ENCODE measurements around the gene ANKRD12. TPM values are rescaled to one million over a fixed set of nuclear protein-coding genes. Genes with fewer than 3 reads are reported as not detected.
A peak's percentile ranks its signal among the peaks of the same experiment; 100 is the strongest.

Gene ANKRD12
- total RNA-seq, 1 experiment from 2014 or later = 43.4 TPM

GRCh38 chr18:9105420-9105819 is 31.2 kb upstream of the ANKRD12 start:
- Mint-ChIP-seq H3K4me3 (peak overlapping the region; percentile 90), H3K4me1 (peaks cover 74% of the 10 kb centered on the region), H3K27ac (peak overlapping the region; percentile 90), H3K27me3 (ENCODE audit: low read depth) (no peaks in the 10 kb centered on the region; the same call in 1 of the 2 replicates), H3K9me3 (no peaks in the 10 kb centered on the region), H3K36me3 (no peaks in the 10 kb centered on the region)
- ATAC-seq (no peak), DNase-seq (ENCODE audit: low spot score) (no peak)
- ChIA-PET CTCF (interaction anchor here (1.5 kb wide), 1 partner anchor 32 kb away, joined by 4 read pairs; no protein-coding TSS in a partner anchor), POLR2A (no interaction called here)
- TF ChIP-seq PRRX2 (CRISPR knock-in tag; IDR thresholded peaks at IDR 0.05) (no peak), MYBL2 (CRISPR knock-in tag; IDR thresholded peaks at IDR 0.05) (no peak), ARID4B (CRISPR knock-in tag; IDR thresholded peaks at IDR 0.05; ENCODE audit: borderline replicate concordance) (no peak), HMGXB4 (CRISPR knock-in tag; IDR thresholded peaks at IDR 0.05) (no peak), NR3C1 (CRISPR knock-in tag; conservative IDR thresholded peaks at IDR 0.05; ENCODE audit: low read depth) (no peak), ERG (CRISPR knock-in tag; IDR thresholded peaks at IDR 0.05) (no peak), ZNF425 (CRISPR knock-in tag; conservative IDR thresholded peaks at IDR 0.05) (no peak), ZBTB21 (CRISPR knock-in tag; IDR thresholded peaks at IDR 0.05; ENCODE audit: borderline replicate concordance) (no peak), ZNF121 (CRISPR knock-in tag; IDR thresholded peaks at IDR 0.05) (no peak), ZNF232 (CRISPR knock-in tag; IDR thresholded peaks at IDR 0.05) (no peak), AR (CRISPR knock-in tag; IDR thresholded peaks at IDR 0.05) (no peak), ATF6 (CRISPR knock-in tag; IDR thresholded peaks at IDR 0.05) (no peak), SMAD3 (CRISPR knock-in tag; IDR thresholded peaks at IDR 0.05; ENCODE audit: borderline replicate concordance) (no peak), RORB (CRISPR knock-in tag; IDR thresholded peaks at IDR 0.05) (no peak), ATF3 (CRISPR knock-in tag; conservative IDR thresholded peaks at IDR 0.05) (no peak), JAZF1 (CRISPR knock-in tag; IDR thresholded peaks at IDR 0.05) (no peak), ZNF671 (CRISPR knock-in tag; IDR thresholded peaks at IDR 0.05) (no peak), GTF2I (CRISPR knock-in tag; conservative IDR thresholded peaks at IDR 0.05) (no peak)
